Measurements from ENCODE around the gene AGTRAP. TPM values are rescaled to one million over a fixed set of nuclear protein-coding genes. Genes with fewer than 3 reads are reported as not detected.

The AGTRAP gene
- total and polyA plus RNA-seq, 12 donors = 23.4 to 104 (median 45.1) TPM

- WGBS, 4 donors = 88 to 93% (median 91%) methylated on average over 13 to 15 of the region's 15 CpGs
Observed at GRCh38 chr1:11796036-11796828, 60.3 kb downstream of the AGTRAP start.

GRCh38 chr1:11797525-11798216, 61.7 kb downstream of the AGTRAP start:
- peak in 5 of 7 donors; percentile 60 to 91 (median 80) for DNase-seq
- no peaks in the 10 kb centered on the region for H3K27me3 ChIP-seq
- H3K27ac ChIP-seq = peak overlapping the region; percentile 39 to 83 (median 66)
- intact Hi-C loops (cut with DNase I) = no loop called here
- H3K4me3 ChIP-seq = no peak overlapping the region
- no peak for TF ChIP-seq POLR2A (IDR thresholded peaks at IDR 0.05)
- TF ChIP-seq CTCF (IDR thresholded peaks at IDR 0.05) = no peak
- no peaks in the 10 kb centered on the region for H3K9me3 ChIP-seq (replicated peaks in 1 of 3)
- peaks cover 0 to 75% of the 10 kb centered on the region in 2 donors for H3K36me3 ChIP-seq (replicated peaks in 1 of 2)
- WGBS, 4 donors = 56 to 77% (median 65%) methylated on average over 6 of the region's 6 CpGs
- H3K4me1 ChIP-seq (replicated peaks in 1 of 2) = peaks cover 14 to 54% of the 10 kb centered on the region in 2 donors

More at GRCh38 chr1:11796036-11796828, 60.3 kb downstream of the AGTRAP start:
- peak in 5 of 7 donors; percentile 50 to 78 (median 71) for DNase-seq
- Histone ChIP-seq H3K4me1 (replicated peaks in 1 of 2) (peaks cover 11 to 51% of the 10 kb centered on the region in 2 donors), H3K27ac (peak overlapping the region in 3 of 5 donors; percentile 16 to 83 (median 70)), H3K27me3 (no peaks in the 10 kb centered on the region), H3K4me3 (no peak overlapping the region), H3K36me3 (replicated peaks in 1 of 2) (peaks cover 0 to 79% of the 10 kb centered on the region in 2 donors), H3K9me3 (replicated peaks in 1 of 3) (no peaks in the 10 kb centered on the region)
- intact Hi-C loops (cut with DNase I) = no loop called here
- TF ChIP-seq POLR2A (IDR thresholded peaks at IDR 0.05) = no peak
- no peak for TF ChIP-seq CTCF (IDR thresholded peaks at IDR 0.05)

GRCh38 chr1:11799099-11799498, 63.2 kb downstream of the AGTRAP start:
- WGBS, 4 donors = 96 to 100% (median 96%) methylated on average over 5 of the region's 5 CpGs
- DNase-seq = peak in 2 of 7 donors; percentile 14
- no peaks in the 10 kb centered on the region for H3K9me3 ChIP-seq (replicated peaks in 1 of 3)
- intact Hi-C loops (cut with DNase I) = no loop called here
- no peaks in the 10 kb centered on the region for H3K27me3 ChIP-seq
- H3K36me3 ChIP-seq (replicated peaks in 1 of 2) = peaks cover 0 to 62% of the 10 kb centered on the region in 2 donors
- H3K4me3 ChIP-seq = no peak overlapping the region
- TF ChIP-seq POLR2A (IDR thresholded peaks at IDR 0.05) (no peak), CTCF (IDR thresholded peaks at IDR 0.05) (no peak)
- peaks cover 28 to 60% of the 10 kb centered on the region in 2 donors for H3K4me1 ChIP-seq (replicated peaks in 1 of 2)
- H3K27ac ChIP-seq = no peak overlapping the region

GRCh38 chr1:11799896-11800295, 64.0 kb downstream of the AGTRAP start:
- Histone ChIP-seq H3K36me3 (replicated peaks in 1 of 2) (peaks cover 0 to 54% of the 10 kb centered on the region in 2 donors), H3K27ac (peak overlapping the region in 2 of 5 donors; percentile 25 to 40), H3K9me3 (replicated peaks in 1 of 3) (no peaks in the 10 kb centered on the region), H3K27me3 (no peaks in the 10 kb centered on the region), H3K4me1 (replicated peaks in 1 of 2) (peaks cover 36 to 68% of the 10 kb centered on the region in 2 donors), H3K4me3 (no peak overlapping the region)
- intact Hi-C loops (cut with DNase I) = no loop called here
- 95 to 98% (median 95%) methylated on average over 9 of the region's 9 CpGs for WGBS, 4 donors
- TF ChIP-seq POLR2A (IDR thresholded peaks at IDR 0.05) (no peak), CTCF (IDR thresholded peaks at IDR 0.05) (no peak)
- peak in 2 of 7 donors; percentile 13 to 15 for DNase-seq

Data from adrenal gland (tissue), 12 donors.